ENCODE data around the gene CAMSAP3. TPM values are rescaled to one million over a fixed set of nuclear protein-coding genes. Genes with fewer than 3 reads are reported as not detected.

Gene CAMSAP3
- total and polyA plus RNA-seq, 9 donors: 0.04 to 4.0 (median 0.51) TPM

GRCh38 chr19:7554990-7555864 lies 40.4 kb upstream of the CAMSAP3 start:
- H3K27me3 ChIP-seq (ENCODE audit: control insufficient read depth, insufficient read depth, low read length): no peaks in the 10 kb centered on the region
- DNase-seq: no peak

DNA sequence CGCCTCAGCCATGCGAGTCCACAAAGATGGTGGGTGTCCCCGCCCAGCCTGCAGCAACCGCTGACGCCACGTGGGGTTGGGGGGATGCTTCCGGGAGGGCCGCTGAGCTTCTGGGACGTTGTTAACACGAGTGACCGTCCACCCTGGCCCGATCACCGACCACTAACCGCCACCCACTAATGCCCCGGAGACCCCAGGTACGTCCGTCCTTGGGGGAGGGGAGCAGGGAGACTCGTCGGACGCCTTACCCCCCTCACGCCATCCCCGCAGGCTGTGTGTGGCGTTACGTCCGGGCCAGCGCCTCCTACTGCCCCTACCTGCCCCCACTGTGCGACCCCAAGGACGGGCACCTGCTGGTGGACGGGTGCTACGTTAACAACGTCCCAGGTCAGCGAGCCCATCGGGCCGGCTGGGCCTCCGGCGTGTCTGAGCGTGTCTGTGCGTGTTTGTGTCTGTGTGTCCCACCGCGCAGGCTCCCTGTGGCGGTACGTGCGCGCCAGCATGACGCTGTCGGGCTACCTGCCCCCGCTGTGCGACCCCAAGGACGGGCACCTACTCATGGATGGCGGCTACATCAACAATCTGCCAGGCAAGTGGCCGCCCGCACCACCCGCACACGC lies 38.9 kb upstream of the CAMSAP3 start:
- H3K9me3 ChIP-seq (replicated peaks; ENCODE audit: control insufficient read depth, low read depth, low read length): no peaks in the 10 kb centered on the region
- H3K4me3 ChIP-seq (ENCODE audit: low read length): no peak overlapping the region
- 95% methylated on average over 53 of the region's 54 CpGs for WGBS (ENCODE audit: insufficient coverage)
- no peaks in the 10 kb centered on the region for H3K27me3 ChIP-seq (ENCODE audit: control insufficient read depth, insufficient read depth, low read length)
- H3K36me3 ChIP-seq (ENCODE audit: control insufficient read depth, insufficient read depth, low read length): peaks cover 59% of the 10 kb centered on the region
- H3K27ac ChIP-seq (ENCODE audit: low read length): no peak overlapping the region
- no peak for DNase-seq
- peaks cover under 1% of the 10 kb centered on the region for H3K4me1 ChIP-seq (ENCODE audit: control insufficient read depth, insufficient read depth, low read length)

More at GRCh38 chr19:7554990-7555864, 40.4 kb upstream of the CAMSAP3 start:
- no peak overlapping the region for H3K4me3 ChIP-seq (ENCODE audit: low read length)
- no peak overlapping the region for H3K27ac ChIP-seq (ENCODE audit: low read length)
- H3K36me3 ChIP-seq (ENCODE audit: control insufficient read depth, insufficient read depth, low read length): peaks cover 55% of the 10 kb centered on the region
- WGBS (ENCODE audit: insufficient coverage): 64% methylated on average over 36 of the region's 62 CpGs
- no peaks in the 10 kb centered on the region for H3K9me3 ChIP-seq (replicated peaks; ENCODE audit: control insufficient read depth, low read depth, low read length)
- peaks cover 8% of the 10 kb centered on the region for H3K4me1 ChIP-seq (ENCODE audit: control insufficient read depth, insufficient read depth, low read length)

- 89% methylated on average over 16 of the region's 18 CpGs for WGBS (ENCODE audit: insufficient coverage)
- Histone ChIP-seq H3K27ac (ENCODE audit: low read length) (no peak overlapping the region), H3K36me3 (ENCODE audit: control insufficient read depth, insufficient read depth, low read length) (peaks cover 56% of the 10 kb centered on the region), H3K4me3 (ENCODE audit: low read length) (no peak overlapping the region), H3K9me3 (replicated peaks; ENCODE audit: control insufficient read depth, low read depth, low read length) (no peaks in the 10 kb centered on the region), H3K4me1 (ENCODE audit: control insufficient read depth, insufficient read depth, low read length) (no peaks in the 10 kb centered on the region), H3K27me3 (ENCODE audit: control insufficient read depth, insufficient read depth, low read length) (no peaks in the 10 kb centered on the region)
- DNase-seq: no peak
Observed at GRCh38 chr19:7558667-7559066, 37.0 kb upstream of the CAMSAP3 start.

DNA sequence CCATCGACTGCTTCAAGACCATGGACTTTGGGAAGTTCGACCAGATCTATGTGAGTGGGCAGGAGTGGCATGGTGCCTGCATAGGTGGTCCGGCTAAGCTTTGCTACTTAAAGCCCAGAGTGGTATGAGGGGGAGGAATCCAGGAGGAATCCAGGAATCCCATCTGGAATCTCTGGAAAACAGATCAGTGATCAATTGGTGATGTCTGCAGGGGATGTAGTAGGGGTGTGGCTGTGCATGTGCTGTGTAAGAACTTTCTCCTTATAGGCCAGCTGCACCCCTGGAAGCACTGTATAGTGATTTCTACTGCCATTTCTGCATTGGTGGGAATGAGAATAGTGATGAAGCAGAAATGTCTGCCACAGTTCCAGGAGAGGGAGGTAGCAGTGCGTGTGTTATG lies 36.6 kb upstream of the CAMSAP3 start:
- WGBS (ENCODE audit: insufficient coverage): 54% methylated on average over 2 of the region's 4 CpGs
- no peak for DNase-seq
- H3K4me3 ChIP-seq (ENCODE audit: low read length): no peak overlapping the region

DNA sequence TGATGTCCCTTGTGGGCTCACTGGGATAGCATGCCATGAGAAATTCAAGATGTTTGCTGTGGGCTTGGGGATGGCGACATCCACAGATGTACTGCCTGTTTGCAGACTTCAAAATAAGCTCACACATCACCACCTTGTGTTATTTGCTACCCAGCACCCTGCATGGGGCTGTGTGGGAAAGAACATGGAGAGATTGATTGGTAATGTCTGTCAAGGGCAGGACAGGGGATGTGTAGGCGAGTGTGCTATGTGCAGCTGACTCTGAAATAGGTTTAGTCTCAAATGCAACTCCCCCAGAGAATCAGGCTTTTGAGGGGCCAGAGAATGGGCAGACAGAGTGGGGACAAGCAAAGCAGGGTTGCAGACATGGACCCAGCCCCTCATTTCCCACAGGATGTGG lies 35.4 kb upstream of the CAMSAP3 start:
- Histone ChIP-seq H3K4me3 (ENCODE audit: low read length) (no peak overlapping the region), H3K36me3 (ENCODE audit: control insufficient read depth, insufficient read depth, low read length) (peaks cover 48% of the 10 kb centered on the region), H3K27ac (ENCODE audit: low read length) (no peak overlapping the region), H3K4me1 (ENCODE audit: control insufficient read depth, insufficient read depth, low read length) (no peaks in the 10 kb centered on the region), H3K9me3 (replicated peaks; ENCODE audit: control insufficient read depth, low read depth, low read length) (no peaks in the 10 kb centered on the region), H3K27me3 (ENCODE audit: control insufficient read depth, insufficient read depth, low read length) (no peaks in the 10 kb centered on the region)
- no peak for DNase-seq
- WGBS (ENCODE audit: insufficient coverage): 63% methylated on average over 1 of the region's 2 CpGs

More for the DNA sequence above, 36.6 kb upstream of the CAMSAP3 start:
- no peaks in the 10 kb centered on the region for H3K9me3 ChIP-seq (replicated peaks; ENCODE audit: control insufficient read depth, low read depth, low read length)
- no peak overlapping the region for H3K27ac ChIP-seq (ENCODE audit: low read length)
- H3K36me3 ChIP-seq (ENCODE audit: control insufficient read depth, insufficient read depth, low read length): peaks cover 55% of the 10 kb centered on the region
- H3K4me1 ChIP-seq (ENCODE audit: control insufficient read depth, insufficient read depth, low read length): no peaks in the 10 kb centered on the region
- no peaks in the 10 kb centered on the region for H3K27me3 ChIP-seq (ENCODE audit: control insufficient read depth, insufficient read depth, low read length)

GRCh38 chr19:7561325-7561724 lies 34.3 kb upstream of the CAMSAP3 start:
- Histone ChIP-seq H3K27me3 (ENCODE audit: control insufficient read depth, insufficient read depth, low read length) (no peaks in the 10 kb centered on the region), H3K27ac (ENCODE audit: low read length) (no peak overlapping the region), H3K4me3 (ENCODE audit: low read length) (no peak overlapping the region), H3K4me1 (ENCODE audit: control insufficient read depth, insufficient read depth, low read length) (no peaks in the 10 kb centered on the region), H3K36me3 (ENCODE audit: control insufficient read depth, insufficient read depth, low read length) (peaks cover 40% of the 10 kb centered on the region), H3K9me3 (replicated peaks; ENCODE audit: control insufficient read depth, low read depth, low read length) (no peaks in the 10 kb centered on the region)
- 78% methylated on average over 7 of the region's 17 CpGs for WGBS (ENCODE audit: insufficient coverage)
- no peak for DNase-seq

DNA sequence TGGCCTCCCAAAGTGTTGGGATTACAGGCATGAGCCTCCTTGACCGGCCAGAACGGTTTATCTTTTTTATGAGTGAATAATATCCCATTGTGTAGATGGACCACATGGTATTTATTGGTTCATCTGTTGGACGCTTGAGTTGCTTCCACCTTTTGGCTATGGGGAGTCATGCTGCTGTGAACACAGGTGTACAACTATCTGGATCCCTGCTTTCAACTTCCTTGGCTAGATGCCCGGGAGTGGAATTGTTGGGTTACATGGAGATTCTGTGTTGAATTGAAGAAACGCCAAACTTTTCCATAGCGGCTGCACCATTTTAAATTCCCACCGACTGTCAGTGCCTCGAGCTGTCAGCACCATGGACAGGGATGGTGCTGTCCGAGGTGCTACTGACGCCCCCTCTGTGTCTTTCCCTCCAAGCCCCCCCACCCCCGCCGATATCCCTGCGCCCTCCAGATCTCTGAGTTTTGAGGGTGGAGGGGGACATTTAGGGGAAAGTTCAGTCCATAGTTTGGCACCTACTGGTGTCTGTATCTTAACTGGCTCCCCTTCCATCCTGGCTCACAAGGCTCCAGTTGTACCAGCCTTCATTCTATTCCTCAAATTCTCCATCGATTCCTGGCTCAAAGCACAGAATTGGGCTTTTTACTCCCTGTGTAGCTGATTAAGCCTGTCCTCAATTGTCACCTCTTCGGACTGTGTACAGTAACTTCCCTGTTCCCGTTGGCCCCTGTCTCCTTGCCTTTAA lies 32.8 kb upstream of the CAMSAP3 start:
- no peak overlapping the region for H3K27ac ChIP-seq (ENCODE audit: low read length)
- H3K9me3 ChIP-seq (replicated peaks; ENCODE audit: control insufficient read depth, low read depth, low read length): no peaks in the 10 kb centered on the region
- no peaks in the 10 kb centered on the region for H3K4me1 ChIP-seq (ENCODE audit: control insufficient read depth, insufficient read depth, low read length)
- WGBS (ENCODE audit: insufficient coverage): 73% methylated on average over 7 of the region's 16 CpGs
- no peak for DNase-seq
- H3K4me3 ChIP-seq (ENCODE audit: low read length): no peak overlapping the region
- H3K27me3 ChIP-seq (ENCODE audit: control insufficient read depth, insufficient read depth, low read length): no peaks in the 10 kb centered on the region
- peaks cover 27% of the 10 kb centered on the region for H3K36me3 ChIP-seq (ENCODE audit: control insufficient read depth, insufficient read depth, low read length)

DNA sequence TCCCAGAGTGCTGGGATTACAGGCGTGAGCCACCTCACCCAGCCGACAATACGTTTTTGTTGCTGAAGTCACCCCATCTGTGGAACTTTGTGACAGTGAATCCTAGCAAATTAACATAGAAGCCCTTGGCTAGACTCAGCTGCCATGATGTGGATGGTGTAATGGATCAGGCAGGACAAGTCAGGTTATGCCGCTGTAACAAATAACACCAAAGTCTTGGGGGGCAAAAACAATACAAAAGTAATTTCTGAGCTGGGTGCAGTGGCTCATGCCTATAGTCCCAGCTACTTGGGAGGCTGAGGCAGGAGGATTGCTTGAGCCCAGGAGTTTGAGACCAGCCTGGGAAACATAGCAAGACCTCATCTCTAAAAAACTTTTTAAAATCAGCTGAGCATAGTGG lies 30.8 kb upstream of the CAMSAP3 start:
- Histone ChIP-seq H3K4me3 (ENCODE audit: low read length) (no peak overlapping the region), H3K27me3 (ENCODE audit: control insufficient read depth, insufficient read depth, low read length) (no peaks in the 10 kb centered on the region), H3K27ac (ENCODE audit: low read length) (no peak overlapping the region), H3K4me1 (ENCODE audit: control insufficient read depth, insufficient read depth, low read length) (no peaks in the 10 kb centered on the region), H3K9me3 (replicated peaks; ENCODE audit: control insufficient read depth, low read depth, low read length) (no peaks in the 10 kb centered on the region), H3K36me3 (ENCODE audit: control insufficient read depth, insufficient read depth, low read length) (peaks cover 12% of the 10 kb centered on the region)
- DNase-seq: no peak
- 93% methylated on average over 4 of the region's 4 CpGs for whole genome bisulfite sequencing (ENCODE audit: insufficient coverage)

DNA sequence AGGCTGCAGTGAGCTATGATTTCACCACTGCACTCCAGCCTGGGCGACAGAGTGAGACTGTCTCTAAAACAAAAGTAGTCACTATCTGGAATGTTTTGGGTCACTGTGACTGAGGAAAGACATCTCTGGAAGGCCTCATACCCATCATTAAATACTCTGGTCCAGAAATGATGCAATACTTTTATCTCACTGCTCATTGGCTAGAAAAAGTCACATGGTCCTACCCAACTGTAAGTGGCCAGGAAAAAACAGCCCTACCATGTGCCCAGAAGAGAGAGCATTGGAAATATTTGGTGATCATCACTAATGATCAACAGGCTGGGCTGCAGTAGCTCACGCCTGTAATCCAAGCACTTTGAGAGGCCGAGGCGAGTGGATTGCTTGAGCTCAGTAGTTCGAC lies 30.3 kb upstream of the CAMSAP3 start:
- Histone ChIP-seq H3K27me3 (ENCODE audit: control insufficient read depth, insufficient read depth, low read length) (no peaks in the 10 kb centered on the region), H3K36me3 (ENCODE audit: control insufficient read depth, insufficient read depth, low read length) (peaks cover 10% of the 10 kb centered on the region), H3K4me3 (ENCODE audit: low read length) (no peak overlapping the region), H3K27ac (ENCODE audit: low read length) (no peak overlapping the region), H3K4me1 (ENCODE audit: control insufficient read depth, insufficient read depth, low read length) (no peaks in the 10 kb centered on the region), H3K9me3 (replicated peaks; ENCODE audit: control insufficient read depth, low read depth, low read length) (no peaks in the 10 kb centered on the region)
- DNase-seq: no peak
- 86% methylated on average over 2 of the region's 5 CpGs for WGBS (ENCODE audit: insufficient coverage)

DNA sequence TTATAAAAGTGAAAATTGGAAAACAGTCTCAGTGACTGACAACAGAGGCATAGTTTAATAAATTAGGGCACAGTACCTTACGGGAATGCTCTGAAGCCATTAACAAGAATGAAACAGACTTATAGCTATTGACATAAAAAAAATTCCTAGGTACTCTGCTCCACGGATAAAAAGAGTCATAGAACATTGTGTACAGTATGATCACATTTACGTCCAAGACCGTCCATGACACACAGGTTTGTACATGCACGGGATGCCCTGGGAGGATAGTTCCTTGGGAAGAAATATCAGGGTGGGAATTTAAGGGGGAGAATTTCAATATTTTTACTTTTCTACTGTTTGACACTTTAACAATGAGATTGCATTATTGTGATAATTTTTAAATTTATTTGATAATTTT lies 24.9 kb upstream of the CAMSAP3 start:
- H3K9me3 ChIP-seq (replicated peaks; ENCODE audit: control insufficient read depth, low read depth, low read length): no peaks in the 10 kb centered on the region
- no CpG with 5 or more reads among the region's 5 CpGs for WGBS (ENCODE audit: insufficient coverage)
- no peaks in the 10 kb centered on the region for H3K36me3 ChIP-seq (ENCODE audit: control insufficient read depth, insufficient read depth, low read length)
- no peak for DNase-seq
- H3K4me3 ChIP-seq (ENCODE audit: low read length): no peak overlapping the region
- no peak overlapping the region for H3K27ac ChIP-seq (ENCODE audit: low read length)
- H3K27me3 ChIP-seq (ENCODE audit: control insufficient read depth, insufficient read depth, low read length): no peaks in the 10 kb centered on the region
- no peaks in the 10 kb centered on the region for H3K4me1 ChIP-seq (ENCODE audit: control insufficient read depth, insufficient read depth, low read length)
